Karpas-422 (cell line): Measurements from ENCODE around the gene AVPI1. TPM values are rescaled to one million over a fixed set of nuclear protein-coding genes. Genes with fewer than 3 reads are reported as not detected.

Experiments used
- DNase-seq: peaks from one replicate; pipeline ENCODE4 v3.0.0-alpha.2; 2015
- H2AFZ ChIP-seq: fragments of 200-600 bp; sonication (generic); 2 replicates; pipeline ENCODE4 v1.6.1; 2014; ENCODE audit warnings: antibody characterized with exemption, low read length, mixed read lengths
- H3K27ac ChIP-seq: fragments of 200-600 bp; sonication (generic); 2 replicates; pipeline ENCODE4 v1.5.1; 2014; ENCODE audit warnings: mild to moderate bottlenecking, low read length, moderate library complexity
- H3K27me3 ChIP-seq: fragments of 200-600 bp; sonication (generic); 2 replicates; pipeline ENCODE4 v1.6.1; 2014; ENCODE audit warnings: low read length, mixed read lengths
- H3K36me3 ChIP-seq: fragments of 200-600 bp; sonication (generic); 2 replicates; pipeline ENCODE4 v1.6.1; 2014; ENCODE audit warnings: low read length, mixed read lengths; ENCODE audit not compliant: insufficient read depth
- H3K4me1 ChIP-seq: fragments of 200-600 bp; sonication (generic); 2 replicates; pipeline ENCODE4 v1.6.1; 2014; ENCODE audit warnings: mild to moderate bottlenecking, low read length, mixed read lengths
- H3K4me2 ChIP-seq: fragments of 200-600 bp; sonication (generic); 2 replicates; pipeline ENCODE4 v1.6.1; 2014; ENCODE audit warnings: low read length, low read depth, mild to moderate bottlenecking; ENCODE audit not compliant: poor library complexity, severe bottlenecking
- H3K4me3 ChIP-seq: fragments of 200-600 bp; sonication (generic); 2 replicates; pipeline ENCODE4 v1.5.1; 2014; ENCODE audit warnings: mild to moderate bottlenecking, antibody characterized with exemption, low read length, mixed read lengths
- H3K79me2 ChIP-seq: fragments of 200-600 bp; sonication (generic); 2 replicates; pipeline ENCODE4 v1.6.1; 2014; ENCODE audit warnings: mild to moderate bottlenecking, low read length, mixed read lengths
- H3K9ac ChIP-seq: fragments of 200-600 bp; sonication (generic); 2 replicates; pipeline ENCODE4 v1.6.0; 2014; ENCODE audit warnings: low read length
- H3K9me2 ChIP-seq: fragments of 200-600 bp; sonication (generic), shearing (Covaris generic); replicated peaks from 2 replicates; pipeline ENCODE4 v1.6.0; 2014; ENCODE audit warnings: mild to moderate bottlenecking, low read length, moderate library complexity; ENCODE audit not compliant: insufficient read depth
- H3K9me3 ChIP-seq: fragments of 300-700, 200-600 bp; sonication (generic); 2 replicates; pipeline ENCODE4 v1.6.1; 2014; ENCODE audit warnings: low read length, mixed read lengths
- H4K20me1 ChIP-seq: fragments of 200-600 bp; sonication (generic); 2 replicates; pipeline ENCODE4 v1.6.1; 2014; ENCODE audit warnings: mild to moderate bottlenecking, antibody characterized with exemption, low read length, low read depth; ENCODE audit not compliant: insufficient read depth
- total RNA-seq: library from RNA; depleted of rRNA; stranded (reverse); fragments of >200 nt; shearing (Covaris generic); gene quantifications from 2 replicates; pipeline ENCODE4 v1.2.3, GENCODE V29; 2014; ENCODE audit warnings: low replicate concordance

The AVPI1 gene
- total RNA-seq, 1 experiment from 2014 or later: not detected

DNA sequence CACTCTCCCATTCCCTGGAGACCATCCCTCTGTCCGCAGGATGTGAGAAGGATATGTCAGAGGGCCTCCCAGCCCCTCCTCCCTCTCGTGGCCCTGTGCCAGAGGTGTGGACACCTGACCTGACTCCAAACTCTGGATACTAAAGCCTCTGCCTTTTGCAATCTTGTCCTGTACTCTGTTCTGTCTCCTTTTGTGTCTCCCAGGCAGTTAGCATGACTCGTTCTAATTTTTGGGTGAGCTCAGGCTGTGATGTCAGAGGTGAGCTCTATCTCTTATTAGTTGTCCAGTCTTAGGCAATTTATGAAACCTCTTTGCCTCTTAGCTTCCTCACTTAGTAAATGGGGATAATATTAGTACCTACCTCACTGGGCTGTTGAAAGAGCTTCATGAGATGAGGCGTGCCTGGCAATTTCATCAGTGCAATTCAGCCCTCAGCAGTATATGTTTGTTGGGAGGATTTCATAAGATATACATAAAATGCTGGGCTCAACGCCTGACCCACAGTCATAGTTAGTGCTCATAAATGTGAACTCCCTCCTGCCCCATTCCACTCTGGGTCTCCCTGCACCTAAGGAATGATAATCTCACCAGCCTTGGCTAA, 37.4 kb upstream of the AVPI1 start:
- H3K36me3 ChIP-seq: no peaks in the 10 kb centered on the region
- no peaks in the 10 kb centered on the region for H3K79me2 ChIP-seq
- H3K4me2 ChIP-seq: no peak overlapping the region
- no peak overlapping the region for H3K27ac ChIP-seq
- H3K4me3 ChIP-seq: no peak overlapping the region
- H3K9me3 ChIP-seq: no peaks in the 10 kb centered on the region
- no peaks in the 10 kb centered on the region for H3K27me3 ChIP-seq
- no peaks in the 10 kb centered on the region for H3K9me2 ChIP-seq
- no peaks in the 10 kb centered on the region for H3K4me1 ChIP-seq
- DNase-seq: no peak
- no peak overlapping the region for H2AFZ ChIP-seq
- no peaks in the 10 kb centered on the region for H4K20me1 ChIP-seq
- no peak overlapping the region for H3K9ac ChIP-seq

GRCh38 chr10:97723001-97723400, 36.0 kb upstream of the AVPI1 start:
- Histone ChIP-seq H4K20me1 (no peaks in the 10 kb centered on the region), H3K27ac (no peak overlapping the region), H3K4me1 (no peaks in the 10 kb centered on the region), H3K79me2 (no peaks in the 10 kb centered on the region), H3K4me2 (no peak overlapping the region), H2AFZ (no peak overlapping the region), H3K9me2 (no peaks in the 10 kb centered on the region), H3K36me3 (no peaks in the 10 kb centered on the region), H3K27me3 (no peaks in the 10 kb centered on the region), H3K4me3 (no peak overlapping the region), H3K9ac (no peak overlapping the region), H3K9me3 (no peaks in the 10 kb centered on the region)
- DNase-seq: no peak

GRCh38 chr10:97721871-97722780, 35.1 kb upstream of the AVPI1 start:
- Histone ChIP-seq H3K27ac (no peak overlapping the region), H4K20me1 (no peaks in the 10 kb centered on the region), H3K9me2 (no peaks in the 10 kb centered on the region), H2AFZ (no peak overlapping the region), H3K4me3 (no peak overlapping the region), H3K9ac (no peak overlapping the region), H3K36me3 (no peaks in the 10 kb centered on the region), H3K79me2 (no peaks in the 10 kb centered on the region), H3K4me2 (no peak overlapping the region), H3K9me3 (no peaks in the 10 kb centered on the region), H3K27me3 (no peaks in the 10 kb centered on the region), H3K4me1 (no peaks in the 10 kb centered on the region)
- no peak for DNase-seq

GRCh38 chr10:97719602-97720001, 32.6 kb upstream of the AVPI1 start:
- H3K36me3 ChIP-seq: no peaks in the 10 kb centered on the region
- no peak overlapping the region for H3K4me3 ChIP-seq
- no peaks in the 10 kb centered on the region for H3K9me2 ChIP-seq
- no peaks in the 10 kb centered on the region for H3K27me3 ChIP-seq
- H2AFZ ChIP-seq: no peak overlapping the region
- no peaks in the 10 kb centered on the region for H3K79me2 ChIP-seq
- no peaks in the 10 kb centered on the region for H4K20me1 ChIP-seq
- no peaks in the 10 kb centered on the region for H3K9me3 ChIP-seq
- no peaks in the 10 kb centered on the region for H3K4me1 ChIP-seq
- H3K9ac ChIP-seq: no peak overlapping the region
- no peak for DNase-seq
- no peak overlapping the region for H3K27ac ChIP-seq
- no peak overlapping the region for H3K4me2 ChIP-seq

GRCh38 chr10:97718659-97719142, 31.7 kb upstream of the AVPI1 start:
- Histone ChIP-seq H3K79me2 (no peaks in the 10 kb centered on the region), H3K27ac (no peak overlapping the region), H3K4me3 (no peak overlapping the region), H3K9me3 (no peaks in the 10 kb centered on the region), H3K4me2 (no peak overlapping the region), H3K27me3 (no peaks in the 10 kb centered on the region), H4K20me1 (no peaks in the 10 kb centered on the region), H3K36me3 (no peaks in the 10 kb centered on the region), H3K9ac (no peak overlapping the region), H3K9me2 (no peaks in the 10 kb centered on the region), H3K4me1 (no peaks in the 10 kb centered on the region), H2AFZ (no peak overlapping the region)
- no peak for DNase-seq

DNA sequence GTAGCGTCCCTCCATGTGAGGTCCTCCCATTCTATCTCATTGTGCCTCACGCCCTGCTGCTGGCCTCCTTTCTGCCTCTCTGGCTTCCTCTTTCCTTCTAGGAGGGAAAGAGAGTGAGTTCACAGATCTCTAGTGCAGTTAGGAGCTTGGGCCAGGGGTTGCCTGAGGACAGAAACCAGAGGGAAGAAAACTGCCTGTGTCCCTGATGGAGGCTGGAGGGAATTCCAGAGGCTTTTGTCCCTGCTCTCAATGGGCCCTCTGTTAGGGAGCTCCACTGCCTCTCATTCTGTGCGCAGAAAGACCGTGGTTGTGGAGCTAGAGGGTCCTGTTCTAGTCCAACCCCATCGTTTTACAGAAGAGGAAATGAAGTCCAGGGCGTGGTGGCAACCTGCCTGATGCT, 31.1 kb upstream of the AVPI1 start:
- Histone ChIP-seq H4K20me1 (no peaks in the 10 kb centered on the region), H3K9me3 (no peaks in the 10 kb centered on the region), H3K4me1 (no peaks in the 10 kb centered on the region), H3K79me2 (no peaks in the 10 kb centered on the region), H2AFZ (no peak overlapping the region), H3K4me2 (no peak overlapping the region), H3K9me2 (no peaks in the 10 kb centered on the region), H3K27me3 (no peaks in the 10 kb centered on the region), H3K36me3 (no peaks in the 10 kb centered on the region), H3K4me3 (no peak overlapping the region), H3K27ac (no peak overlapping the region), H3K9ac (no peak overlapping the region)
- no peak for DNase-seq

- Histone ChIP-seq H3K9ac (no peak overlapping the region), H3K9me2 (no peaks in the 10 kb centered on the region), H3K4me3 (no peak overlapping the region), H2AFZ (no peak overlapping the region), H3K36me3 (no peaks in the 10 kb centered on the region), H3K4me1 (no peaks in the 10 kb centered on the region), H3K79me2 (no peaks in the 10 kb centered on the region), H3K4me2 (no peak overlapping the region), H3K27ac (no peak overlapping the region), H3K9me3 (no peaks in the 10 kb centered on the region), H4K20me1 (no peaks in the 10 kb centered on the region), H3K27me3 (no peaks in the 10 kb centered on the region)
- DNase-seq: no peak
These were observed 30.6 kb upstream of the AVPI1 start for GRCh38 chr10:97717627-97718026.

GRCh38 chr10:97715259-97715874, 28.3 kb upstream of the AVPI1 start:
- Histone ChIP-seq H4K20me1 (no peaks in the 10 kb centered on the region), H3K4me3 (no peak overlapping the region), H3K9ac (no peak overlapping the region), H2AFZ (no peak overlapping the region), H3K9me2 (no peaks in the 10 kb centered on the region), H3K27me3 (no peaks in the 10 kb centered on the region), H3K36me3 (no peaks in the 10 kb centered on the region), H3K27ac (no peak overlapping the region), H3K4me1 (no peaks in the 10 kb centered on the region), H3K9me3 (no peaks in the 10 kb centered on the region), H3K4me2 (no peak overlapping the region), H3K79me2 (no peaks in the 10 kb centered on the region)
- no peak for DNase-seq
